Central memory CD4-positive, alpha-beta T cell (primary cell): ENCODE data around the gene ZDHHC11B.
A peak's percentile ranks its signal among the peaks of the same experiment; 100 is the strongest.
"Not testable (repeated sequence)": the region's sequence is repeated elsewhere in the genome, so short reads cannot be mapped to it uniquely, and the experiment has no call there.

Source experiments
- DNase-seq: peaks from one replicate; pipeline ENCODE4 v3.0.0; 2022

The ZDHHC11B gene

DNA sequence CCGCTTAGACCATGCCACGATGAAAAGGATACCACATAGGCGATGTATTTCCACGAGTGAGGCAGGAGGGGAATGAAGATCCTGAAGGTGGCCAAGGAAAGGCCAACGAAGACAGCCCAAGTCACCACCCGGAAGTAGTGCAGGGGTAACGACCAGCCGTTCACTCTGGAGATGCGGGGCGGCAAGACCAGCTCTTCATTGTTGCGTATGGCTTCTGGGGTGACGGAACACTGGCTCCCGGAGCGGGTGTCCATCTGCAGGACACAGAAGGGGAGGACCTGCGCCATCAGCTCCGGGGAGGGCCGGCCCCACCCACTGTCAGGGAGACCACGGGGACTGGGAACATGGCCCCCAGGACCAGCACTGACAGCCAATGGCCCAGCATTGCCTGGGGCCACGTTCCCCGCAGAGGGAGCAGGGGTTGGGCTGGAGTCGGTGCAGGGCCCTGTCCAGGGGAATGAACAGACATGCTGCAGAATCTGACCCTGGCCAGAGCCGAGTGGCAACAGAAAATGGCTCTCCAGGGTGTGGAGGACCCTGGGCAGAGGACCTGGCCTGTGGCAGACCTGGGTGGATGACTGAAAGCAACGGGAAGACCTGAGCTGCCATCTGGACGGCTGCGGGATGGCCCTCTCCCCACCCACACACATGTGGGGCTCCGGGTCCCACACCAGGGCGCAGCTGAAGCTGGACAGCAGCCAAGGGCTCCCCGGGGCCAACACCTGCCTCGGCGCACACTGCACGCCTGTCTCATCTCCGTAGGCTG is 17.7 kb downstream of the ZDHHC11B start:
- DNase-seq = no peak

DNA sequence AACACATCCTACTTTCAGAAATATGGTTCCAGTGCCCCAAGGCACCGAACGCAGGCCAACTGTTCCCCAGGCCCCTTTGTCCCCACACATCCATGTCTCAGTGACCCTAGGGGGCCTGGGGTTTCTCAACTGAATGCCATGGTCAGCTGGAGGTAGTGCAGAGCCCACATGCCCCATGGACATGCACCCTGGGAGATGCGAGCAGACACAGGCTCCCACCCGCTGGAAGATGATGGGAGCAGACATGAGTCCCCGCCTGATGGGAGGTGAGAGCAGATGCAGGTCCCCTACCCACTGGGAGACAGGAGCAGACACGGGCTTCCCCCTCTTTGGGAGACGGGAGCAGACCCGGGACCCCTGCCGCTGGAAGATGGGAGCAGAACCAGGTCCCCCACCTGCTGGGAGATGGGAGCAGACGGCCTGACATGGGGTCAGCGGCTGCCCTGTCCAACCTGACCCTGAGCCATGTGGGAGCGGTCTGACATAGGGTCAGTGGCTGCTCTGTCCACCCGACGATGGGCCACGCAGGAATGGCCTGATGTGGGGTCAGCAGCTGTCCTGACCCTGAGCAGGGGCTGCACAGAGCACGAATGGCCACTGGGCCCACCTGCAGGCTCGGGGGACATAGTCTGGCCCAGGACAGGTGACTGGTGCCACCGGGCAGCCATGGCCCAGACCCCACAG is 18.4 kb downstream of the ZDHHC11B start:
- no peak for DNase-seq

GRCh38 chr5:763998-764781 is 20.3 kb downstream of the ZDHHC11B start:
- DNase-seq = no peak

DNA sequence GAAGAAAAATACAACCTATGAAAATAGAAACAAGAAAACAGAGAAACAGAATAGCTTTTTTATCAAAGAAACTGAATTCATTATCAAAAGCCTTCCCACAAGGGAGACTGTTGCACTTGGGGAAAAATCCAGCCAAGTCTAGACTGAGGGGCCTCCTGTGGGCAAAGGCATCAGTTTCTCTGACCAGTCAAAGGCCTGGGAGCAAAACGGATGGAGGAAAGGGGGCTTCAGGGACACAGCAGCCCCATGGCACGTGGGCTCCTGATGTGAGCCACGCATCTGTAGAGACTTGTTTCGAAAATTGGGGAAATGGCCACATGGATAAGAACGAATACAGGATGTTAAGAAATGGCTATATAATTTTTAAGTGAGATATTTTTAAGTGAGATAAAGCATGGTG is 21.1 kb downstream of the ZDHHC11B start:
- DNase-seq = no peak

DNA sequence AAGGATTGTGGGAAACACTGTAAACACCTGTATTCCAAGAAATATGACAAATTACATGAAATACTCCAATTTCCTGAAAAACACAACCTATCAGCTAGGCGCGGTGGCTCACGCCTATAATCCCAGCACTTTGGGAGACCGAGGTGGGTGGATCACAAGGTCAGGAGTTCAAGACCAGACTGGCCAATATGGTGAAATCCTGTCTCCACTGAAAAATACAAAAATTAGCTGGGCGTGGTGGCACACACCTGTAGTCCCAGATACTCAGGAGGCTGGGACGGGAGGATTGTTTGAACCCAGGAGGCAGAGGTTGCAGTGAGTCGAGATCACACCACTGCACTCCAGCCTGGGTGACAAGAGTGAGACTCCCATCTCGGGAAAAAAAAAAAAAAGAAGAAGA is 21.5 kb downstream of the ZDHHC11B start:
- not testable (repeated sequence) for DNase-seq

DNA sequence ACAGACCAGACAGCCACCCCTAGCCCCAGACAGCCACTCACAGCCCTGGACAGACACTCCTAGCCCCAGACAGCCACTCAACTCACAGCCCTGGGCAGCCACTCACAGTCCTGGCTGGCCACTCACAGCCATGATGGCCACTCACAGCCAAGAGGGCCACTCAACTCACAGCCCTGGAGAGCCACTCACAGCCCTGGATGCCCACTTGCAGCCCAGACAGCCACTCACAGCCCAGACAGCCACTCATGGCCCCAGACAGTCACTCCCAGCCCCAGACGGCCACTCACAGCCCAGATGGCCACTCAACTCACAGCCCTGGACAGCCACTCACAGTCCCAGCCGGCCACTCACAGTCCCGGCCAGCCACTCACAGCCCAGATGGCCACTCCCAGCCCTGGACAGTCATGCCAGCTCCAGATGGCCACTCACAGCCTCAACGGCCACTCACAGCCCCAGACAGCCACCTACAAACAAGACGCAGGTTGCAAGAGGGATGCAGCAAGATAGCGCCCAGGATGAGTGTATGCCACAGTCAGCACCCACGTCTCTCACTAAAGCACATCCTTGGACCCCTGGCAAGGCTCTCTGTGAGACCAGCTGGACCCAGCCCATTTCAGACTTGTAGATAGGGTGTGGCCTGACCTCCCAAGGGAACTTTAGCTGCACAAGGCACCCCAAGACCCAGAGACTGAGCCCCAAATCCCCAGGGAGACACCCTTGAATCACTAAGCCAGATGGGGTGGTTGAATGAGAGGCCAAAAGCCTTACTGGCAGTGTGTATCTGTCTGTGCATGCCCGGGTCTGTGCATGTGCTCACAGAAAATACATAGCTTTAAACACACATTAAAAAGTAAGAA is 22.4 kb downstream of the ZDHHC11B start:
- no peak for DNase-seq

DNA sequence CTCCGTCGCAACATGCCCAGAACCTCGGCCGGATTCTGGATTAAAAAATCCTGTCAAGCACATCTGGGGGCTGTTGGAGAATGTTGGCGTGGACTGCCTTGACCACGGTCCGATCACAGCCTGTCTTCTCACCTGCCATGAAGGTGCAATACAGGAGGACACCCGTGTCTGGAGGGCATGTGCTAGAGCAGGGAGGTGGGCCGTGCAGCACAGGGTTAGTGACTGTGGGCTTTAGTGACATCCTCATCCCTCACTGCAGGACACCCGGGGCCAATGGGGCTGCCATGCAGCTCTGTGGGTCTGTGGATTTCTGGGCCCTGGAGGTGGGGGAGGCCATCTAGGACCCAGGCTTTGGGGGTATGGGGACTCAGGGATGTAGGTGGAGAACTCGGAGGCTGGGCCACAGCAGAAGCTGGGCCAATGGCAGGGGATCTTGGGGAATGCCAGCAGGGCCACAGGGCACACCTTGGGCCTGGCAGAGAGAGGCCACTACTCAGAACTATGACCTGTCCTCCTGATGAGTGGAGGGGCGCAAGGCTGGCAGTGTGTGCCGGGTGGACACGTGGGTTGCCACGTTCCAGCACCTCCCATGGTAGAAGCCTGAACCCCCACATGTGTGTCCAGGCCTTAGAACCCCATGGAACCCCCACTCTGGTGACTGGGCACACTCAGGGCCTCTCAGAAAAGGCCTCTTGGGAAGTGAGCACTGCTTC is 23.3 kb downstream of the ZDHHC11B start:
- DNase-seq = no peak

GRCh38 chr5:760363-761058 is 24.0 kb downstream of the ZDHHC11B start:
- DNase-seq = no peak

- DNase-seq = no peak
Measured at GRCh38 chr5:759781-760362, 24.7 kb downstream of the ZDHHC11B start.

DNA sequence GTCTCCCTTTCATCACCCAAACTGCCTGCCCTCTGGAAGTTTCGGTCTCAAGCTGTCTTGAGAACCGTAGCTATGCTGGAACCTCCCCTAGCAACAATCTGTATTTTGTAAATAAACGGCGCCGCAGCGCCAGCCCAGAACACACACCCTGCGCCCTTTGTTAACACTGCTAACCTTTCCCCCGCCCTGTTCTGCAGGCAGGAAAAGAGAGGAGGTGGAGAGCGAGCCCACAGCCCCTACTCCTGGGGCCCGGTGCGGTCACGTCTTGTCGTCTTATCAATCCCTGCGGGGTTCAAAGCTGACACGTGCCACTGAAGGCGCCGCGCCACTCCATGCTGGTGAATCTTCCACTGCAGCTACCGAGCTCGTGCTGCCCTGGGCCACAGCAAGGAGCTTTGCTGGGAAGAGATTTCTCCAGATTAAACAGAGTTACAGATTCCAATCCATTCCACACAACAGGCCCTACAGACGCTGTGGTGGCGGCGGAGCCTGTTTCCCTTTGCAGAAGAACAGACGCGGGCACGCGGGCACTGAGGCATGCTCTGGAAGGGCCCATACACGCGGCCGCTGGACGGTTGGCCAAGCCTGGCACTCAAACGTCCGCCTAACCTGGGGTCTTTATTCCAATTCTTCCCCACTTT is 25.3 kb downstream of the ZDHHC11B start:
- DNase-seq = peak; percentile 91

DNA sequence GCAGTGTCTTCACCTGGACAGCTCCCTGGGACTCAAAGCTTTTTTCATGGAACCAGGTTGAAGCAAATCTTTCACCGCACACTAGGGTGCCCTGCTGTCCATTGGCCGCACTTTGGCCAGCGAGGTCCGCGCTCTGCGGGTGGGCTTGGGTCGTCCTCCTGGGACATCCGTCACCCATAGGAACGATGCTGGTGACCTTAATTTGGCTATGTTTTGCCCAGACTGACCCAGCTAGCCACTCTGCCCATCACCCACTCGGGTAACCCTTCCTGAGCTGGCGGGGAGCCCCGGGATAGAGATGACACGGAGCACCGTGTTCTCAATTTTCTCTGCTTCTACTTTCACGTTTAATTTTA is 25.9 kb downstream of the ZDHHC11B start:
- DNase-seq = no peak

DNA sequence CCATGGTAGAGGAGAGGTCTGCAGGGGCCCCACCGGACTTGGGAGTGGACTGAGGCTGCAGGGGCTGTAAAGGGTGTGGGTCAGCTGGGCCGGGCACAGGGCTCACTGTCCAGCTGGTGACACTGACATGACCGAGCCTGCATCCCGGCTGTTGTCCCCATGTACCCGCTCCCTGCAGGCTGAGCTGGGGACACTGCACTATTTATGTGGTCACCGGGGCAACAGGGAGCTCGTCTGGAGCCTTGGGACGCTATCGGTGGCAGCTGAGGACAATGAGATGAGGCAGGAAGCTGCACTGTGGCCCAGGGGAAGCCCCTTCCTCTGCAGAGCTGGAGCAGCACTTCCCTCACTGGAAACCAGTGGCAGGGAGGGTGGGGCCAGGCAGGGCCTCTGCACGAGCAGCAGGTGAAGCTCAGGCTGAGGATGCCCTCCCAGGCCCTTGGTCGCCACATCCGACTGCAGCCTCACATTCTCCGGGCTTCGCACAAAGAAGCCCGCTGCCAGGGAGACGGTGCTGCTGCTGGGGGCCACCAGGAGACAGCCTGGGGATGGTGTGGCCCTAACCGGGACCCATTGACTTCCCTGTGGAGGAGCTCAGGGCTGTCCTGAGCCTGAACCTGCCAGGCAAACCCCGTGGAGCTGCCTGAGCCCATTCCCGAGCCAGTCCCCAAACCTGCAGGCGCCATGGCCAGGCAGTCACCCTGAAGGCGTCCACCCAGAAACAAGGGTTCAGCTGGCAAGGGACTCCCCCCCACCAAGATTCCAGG is 26.4 kb downstream of the ZDHHC11B start:
- peak; percentile 65 for DNase-seq

GRCh38 chr5:757346-757930 is 27.1 kb downstream of the ZDHHC11B start:
- no peak for DNase-seq

GRCh38 chr5:756865-757345 is 27.6 kb downstream of the ZDHHC11B start:
- DNase-seq = peak; percentile 40

DNA sequence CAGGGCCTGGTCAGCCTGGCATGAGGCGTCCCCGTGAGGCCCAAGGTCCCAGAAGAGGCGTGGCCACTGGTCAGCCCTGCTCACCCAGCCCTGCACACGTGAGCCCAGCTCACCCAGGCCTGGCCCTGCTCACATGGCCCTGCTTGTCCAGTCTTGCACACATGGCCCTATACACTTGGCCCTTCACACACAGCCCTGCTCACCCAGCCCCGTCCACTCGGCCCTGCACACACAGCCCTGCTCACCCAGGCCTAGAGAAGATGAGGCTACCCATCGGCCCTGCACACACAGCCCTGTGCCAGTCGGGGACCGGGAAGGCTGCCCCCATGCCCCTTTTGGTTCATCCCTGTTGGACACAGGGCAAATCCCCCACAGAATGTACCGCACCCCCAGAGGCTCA is 28.4 kb downstream of the ZDHHC11B start:
- no peak for DNase-seq

- not testable (repeated sequence) for DNase-seq
Measured at GRCh38 chr5:754143-754632, 30.3 kb downstream of the ZDHHC11B start.

GRCh38 chr5:753567-754142 is 30.9 kb downstream of the ZDHHC11B start:
- not testable (repeated sequence) for DNase-seq

DNA sequence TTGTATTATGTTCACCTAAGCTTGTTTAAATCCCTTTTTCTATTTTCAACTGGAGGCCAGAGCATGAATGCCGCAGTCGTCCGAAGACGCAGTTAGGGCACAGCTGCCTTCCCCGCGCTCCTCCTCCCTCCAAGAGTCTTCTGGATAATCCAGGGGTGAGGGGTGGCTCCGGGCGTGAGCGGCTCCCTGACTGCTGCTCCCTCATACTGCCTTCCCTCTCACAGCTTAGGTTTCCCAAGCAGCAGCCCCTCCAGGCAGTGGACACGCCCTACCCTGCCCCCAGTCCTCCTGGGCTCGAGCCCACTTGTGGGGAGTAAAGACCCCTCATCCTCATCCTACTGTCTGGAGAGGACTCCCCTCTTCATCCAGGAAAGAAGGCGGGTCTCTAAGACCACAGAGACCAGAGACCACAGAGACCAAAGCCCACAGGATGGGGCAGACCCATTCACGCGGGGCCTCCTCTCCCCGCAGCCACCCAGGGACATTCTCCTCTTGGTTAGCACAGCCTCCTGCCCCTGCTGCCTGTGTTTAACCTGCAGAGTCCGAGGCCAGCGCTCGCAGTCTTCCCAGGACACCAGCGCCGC is 31.9 kb downstream of the ZDHHC11B start:
- not testable (repeated sequence) for DNase-seq
